Measurements from ENCODE around the gene LRRC37A2.
"Not testable (repeated sequence)": the region's sequence is repeated elsewhere in the genome, so short reads cannot be mapped to it uniquely, and the experiment has no call there.

LRRC37A2 gene

GRCh38 chr17:46598344-46598931, 86.2 kb downstream of the LRRC37A2 start:
- DNase-seq = not testable (repeated sequence)

- DNase-seq = not testable (repeated sequence)
Measured at GRCh38 chr17:46600767-46601166, 88.5 kb downstream of the LRRC37A2 start.

GRCh38 chr17:46603125-46603524, 90.9 kb downstream of the LRRC37A2 start:
- DNase-seq = not testable (repeated sequence)

Data from T-helper 2 cell (primary cell).